Stomach (tissue), 9 donors: ENCODE results near the gene POLA1. TPM values are rescaled to one million over a fixed set of nuclear protein-coding genes. Genes with fewer than 3 reads are reported as not detected.

Experiments
- DNase-seq, 2 donors: peaks; one replicate each; pipeline versions ENCODE4 v3.0.0 to v3.0.0-alpha.2; 2013 to 2019
- H3K27ac ChIP-seq, 5 donors: fragments of 200-600 bp in 4 of 5; sonication (generic) in 4 of 5; one replicate each; pipeline ENCODE4 v1.5.1; 2013 to 2019; ENCODE audit warnings: mild to moderate bottlenecking in 1 of 5, moderate library complexity in 1 of 5
- H3K27me3 ChIP-seq, 3 donors: fragments of 200-600 bp; sonication (generic); one replicate each; pipeline ENCODE4 v1.5.1; 2017 to 2019; ENCODE audit warnings: mixed run types in 1 of 3
- H3K36me3 ChIP-seq, 4 donors: fragments of 200-600 bp; sonication (generic); 1 replicate in 3 of 4; 2 replicates in 1 of 4; pipeline ENCODE4 v1.5.1; 2016 to 2019
- H3K4me1 ChIP-seq, 4 donors: fragments of 200-600 bp; sonication (generic); one replicate each; pipeline ENCODE4 v1.5.1; 2016 to 2019
- H3K4me3 ChIP-seq, 4 donors: fragments of 200-600 bp; sonication (generic) in 3 of 4; one replicate each; pipeline ENCODE4 v1.5.1; 2016 to 2019; ENCODE audit warnings: mild to moderate bottlenecking in 1 of 4
- H3K9me3 ChIP-seq, 4 donors: fragments of 200-600 bp; sonication (generic); one replicate each; pipeline ENCODE4 v1.5.1; 2016 to 2019
- EP300 ChIP-seq: sonication (generic); formaldehyde crosslinking; IDR thresholded peaks from one replicate; pipeline ENCODE4 v1.6.1; 2017; ENCODE audit warnings: antibody characterized with exemption
- POLR2A ChIP-seq, 4 donors: fragments of 450-650 bp; IDR thresholded peaks; one replicate each; pipeline ENCODE4 v1.6.1; 2016; ENCODE audit warnings: antibody characterized with exemption in 4 of 4, control low read depth in 2 of 4, mild to moderate bottlenecking in 1 of 4, moderate library complexity in 1 of 4
- POLR2AphosphoS5 ChIP-seq, 3 donors: sonication (generic); formaldehyde crosslinking; IDR thresholded peaks; one replicate each; pipeline ENCODE4 v1.6.1; 2016; ENCODE audit warnings: antibody characterized with exemption in 3 of 3
- WGBS, 5 donors: extraction: QIAGEN DNeasy Blood & Tissue Kit in 3 of 5; methylation state at CpG; one replicate each; pipeline versions ENCODE4 v1.1.5 to v1.1.7; 2013 to 2018; 5-methylcytosine and 5-hydroxymethylcytosine counted together
- intact Hi-C: fragments of 100-400 bp; cut with DNase I; formaldehyde crosslinking; loops from one replicate; pipeline ENCODE4 v1.15.1; 2023; ENCODE audit warnings: low total_unique reads
- polyA plus RNA-seq, 3 donors: library from polyadenylated mRNA; stranded (reverse); fragments of 200-250 nt; gene quantifications; one replicate each; pipeline ENCODE4 v1.2.3, GENCODE V29; 2013
- total RNA-seq, 5 donors: library from RNA; depleted of rRNA; stranded (reverse); fragments of >200 nt; gene quantifications; one replicate each; pipeline versions ENCODE4 v1.1.0 to v1.2.3, GENCODE V29; 2014 to 2016
- TF ChIP-seq, protein P1 (sequence below), 7 experiments: fragments of 450-650 bp in 4 of 7; fragments of 200-600 bp in 3 of 7; sonication (generic) in 3 of 7; IDR thresholded peaks; one replicate each; pipeline ENCODE4 v1.5.1; 2016 to 2019; ENCODE audit warnings: antibody characterized with exemption in 7 of 7, control low read depth in 2 of 7, mild to moderate bottlenecking in 1 of 7
- donor health status: healthy with polysubstance abuse.
- donor health status: Bipolar disorder and iron deficiency.
- donor health status: healthy.

POLA1 gene
- total and polyA plus RNA-seq, 8 donors, result 2.7 to 32.9 (median 8.9) TPM

DNA sequence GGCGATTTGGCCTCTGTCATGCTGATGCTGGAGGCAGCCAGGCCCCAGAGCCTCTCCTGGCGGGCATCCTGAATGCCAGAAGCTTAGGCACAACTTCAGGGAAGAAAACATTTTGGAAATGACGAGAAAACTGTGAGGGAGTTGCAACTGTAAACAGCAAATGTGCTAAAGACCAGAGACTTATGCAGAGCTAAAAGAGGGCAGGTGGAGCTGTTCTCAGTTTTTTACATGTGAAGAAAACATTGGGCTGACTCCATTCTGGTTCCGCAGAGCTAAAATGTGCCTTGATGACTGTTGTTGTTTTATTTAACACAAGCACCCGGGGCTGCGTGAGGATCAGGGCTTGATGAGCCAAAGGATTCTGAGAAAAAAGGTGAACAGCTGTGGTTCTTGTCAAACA is 332.9 kb downstream of the POLA1 start:
- intact Hi-C loops, result no loop called here
- Histone ChIP-seq H3K36me3 (no peaks in the 10 kb centered on the region), H3K27ac (no peak overlapping the region), H3K4me3 (no peak overlapping the region), H3K4me1 (peaks cover 0 to 5% (median 2%) of the 10 kb centered on the region in 4 donors), H3K27me3 (peaks cover 10 to 42% (median 35%) of the 10 kb centered on the region in 3 donors), H3K9me3 (peaks cover 0 to 3% (median 0%) of the 10 kb centered on the region in 4 donors)
- TF ChIP-seq, protein P1, sequence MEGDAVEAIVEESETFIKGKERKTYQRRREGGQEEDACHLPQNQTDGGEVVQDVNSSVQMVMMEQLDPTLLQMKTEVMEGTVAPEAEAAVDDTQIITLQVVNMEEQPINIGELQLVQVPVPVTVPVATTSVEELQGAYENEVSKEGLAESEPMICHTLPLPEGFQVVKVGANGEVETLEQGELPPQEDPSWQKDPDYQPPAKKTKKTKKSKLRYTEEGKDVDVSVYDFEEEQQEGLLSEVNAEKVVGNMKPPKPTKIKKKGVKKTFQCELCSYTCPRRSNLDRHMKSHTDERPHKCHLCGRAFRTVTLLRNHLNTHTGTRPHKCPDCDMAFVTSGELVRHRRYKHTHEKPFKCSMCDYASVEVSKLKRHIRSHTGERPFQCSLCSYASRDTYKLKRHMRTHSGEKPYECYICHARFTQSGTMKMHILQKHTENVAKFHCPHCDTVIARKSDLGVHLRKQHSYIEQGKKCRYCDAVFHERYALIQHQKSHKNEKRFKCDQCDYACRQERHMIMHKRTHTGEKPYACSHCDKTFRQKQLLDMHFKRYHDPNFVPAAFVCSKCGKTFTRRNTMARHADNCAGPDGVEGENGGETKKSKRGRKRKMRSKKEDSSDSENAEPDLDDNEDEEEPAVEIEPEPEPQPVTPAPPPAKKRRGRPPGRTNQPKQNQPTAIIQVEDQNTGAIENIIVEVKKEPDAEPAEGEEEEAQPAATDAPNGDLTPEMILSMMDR (IDR thresholded peaks at IDR 0.05), result no peak
- TF ChIP-seq EP300, result no peak
- TF ChIP-seq POLR2AphosphoS5 (IDR thresholded peaks at IDR 0.05), result no peak
- no peak for TF ChIP-seq POLR2A (IDR thresholded peaks at IDR 0.05)
- DNase-seq, result no peak
- WGBS, 5 donors, result 37 to 57% (median 46%) methylated on average over 6 of the region's 6 CpGs

DNA sequence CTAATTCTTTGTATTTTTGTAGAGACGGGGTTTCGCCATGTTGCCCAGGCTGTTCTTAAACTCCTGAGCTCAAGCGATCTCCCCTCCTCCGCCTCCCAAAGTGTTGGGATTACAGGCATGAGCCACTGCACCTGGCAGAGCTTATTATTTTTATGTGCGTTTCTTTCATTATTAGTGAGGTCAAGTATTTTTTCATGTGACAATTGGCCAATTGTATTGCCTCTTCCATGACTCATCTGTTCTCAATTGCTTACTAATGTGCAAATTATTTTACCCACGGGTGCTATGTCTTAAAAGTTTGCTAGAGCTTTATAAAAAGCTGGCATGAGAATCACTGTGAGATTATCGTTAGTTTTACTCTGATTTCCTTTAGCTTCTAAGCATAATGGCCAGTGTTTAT is 335.0 kb downstream of the POLA1 start:
- Histone ChIP-seq H3K4me1 (no peaks in the 10 kb centered on the region), H3K36me3 (no peaks in the 10 kb centered on the region), H3K27me3 (peaks cover 0 to 20% (median 15%) of the 10 kb centered on the region in 3 donors), H3K4me3 (no peak overlapping the region), H3K27ac (no peak overlapping the region), H3K9me3 (no peaks in the 10 kb centered on the region)
- intact Hi-C loops, result no loop called here
- DNase-seq, result no peak
- no peak for TF ChIP-seq POLR2A (IDR thresholded peaks at IDR 0.05)
- no peak for TF ChIP-seq EP300
- TF ChIP-seq, protein P1 (IDR thresholded peaks at IDR 0.05), result no peak
- no peak for TF ChIP-seq POLR2AphosphoS5 (IDR thresholded peaks at IDR 0.05)
- 65 to 76% (median 70%) methylated on average over 7 of the region's 7 CpGs for WGBS, 5 donors

DNA sequence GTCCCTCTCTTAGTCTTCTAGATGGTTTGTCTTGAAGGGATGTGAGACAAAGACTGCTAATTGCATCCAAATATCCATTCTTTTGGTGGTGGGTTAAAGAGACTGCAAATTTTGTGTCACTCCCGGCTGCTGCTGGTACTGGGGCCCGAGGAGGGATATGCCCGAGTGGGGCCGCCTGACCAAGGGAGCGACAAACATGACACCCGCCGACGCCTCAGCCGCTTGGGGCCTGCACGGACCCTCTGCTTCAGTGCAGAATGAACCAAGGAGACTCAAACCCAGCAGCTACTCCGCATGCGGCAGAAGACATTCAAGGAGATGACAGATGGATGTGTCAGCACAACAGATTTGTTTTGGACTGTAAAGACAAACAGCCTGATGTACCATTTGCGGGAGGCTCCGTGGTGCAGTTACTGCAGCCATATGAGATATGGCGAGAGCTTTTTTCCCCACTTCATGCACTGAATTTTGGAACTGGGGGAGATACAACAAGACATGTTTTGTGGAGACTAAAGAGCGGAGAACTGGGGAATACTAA is 335.6 kb downstream of the POLA1 start:
- DNase-seq, result no peak
- Histone ChIP-seq H3K36me3 (no peaks in the 10 kb centered on the region), H3K27ac (no peak overlapping the region), H3K27me3 (peaks cover 0 to 15% (median 14%) of the 10 kb centered on the region in 3 donors), H3K4me3 (no peak overlapping the region), H3K4me1 (no peaks in the 10 kb centered on the region), H3K9me3 (no peaks in the 10 kb centered on the region)
- intact Hi-C loops, result no loop called here
- TF ChIP-seq EP300 (no peak), POLR2AphosphoS5 (IDR thresholded peaks at IDR 0.05) (no peak), POLR2A (IDR thresholded peaks at IDR 0.05) (no peak)
- TF ChIP-seq, protein P1 (IDR thresholded peaks at IDR 0.05), result no peak
- 83 to 92% (median 88%) methylated on average over 9 to 16 of the region's 16 CpGs for WGBS, 5 donors

DNA sequence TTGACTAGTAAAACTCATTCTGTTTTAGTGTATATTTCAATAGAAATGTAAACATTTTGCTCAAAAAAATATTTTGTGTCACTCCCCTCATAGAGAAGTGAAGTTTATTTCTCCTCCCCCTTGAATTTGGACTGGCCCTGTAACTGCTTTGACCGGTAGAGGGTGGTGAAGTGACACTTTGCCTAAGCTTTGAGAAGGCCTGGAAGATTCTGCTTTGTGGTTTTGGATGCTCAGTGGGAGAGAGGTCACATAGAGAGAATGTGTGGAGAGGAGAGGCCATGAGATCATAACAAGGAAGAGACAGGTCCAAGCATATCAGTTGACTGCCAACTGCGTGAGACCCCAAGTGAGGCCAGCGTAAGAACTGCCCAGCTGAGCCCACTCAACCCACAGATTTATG is 341.2 kb downstream of the POLA1 start:
- Histone ChIP-seq H3K4me1 (no peaks in the 10 kb centered on the region), H3K4me3 (no peak overlapping the region), H3K27ac (no peak overlapping the region), H3K36me3 (no peaks in the 10 kb centered on the region), H3K9me3 (no peaks in the 10 kb centered on the region), H3K27me3 (no peaks in the 10 kb centered on the region)
- no peak for TF ChIP-seq POLR2A (IDR thresholded peaks at IDR 0.05)
- TF ChIP-seq POLR2AphosphoS5 (IDR thresholded peaks at IDR 0.05), result no peak
- TF ChIP-seq, protein P1 (IDR thresholded peaks at IDR 0.05), result no peak
- no peak for TF ChIP-seq EP300
- WGBS, 5 donors, result 67 to 77% (median 75%) methylated on average over 1 to 3 of the region's 3 CpGs
- intact Hi-C loops, result no loop called here
- no peak for DNase-seq
